ENCODE measurements around the gene LHB.
"Not testable (repeated sequence)": the region's sequence is repeated elsewhere in the genome, so short reads cannot be mapped to it uniquely, and the experiment has no call there.

The LHB gene

DNA sequence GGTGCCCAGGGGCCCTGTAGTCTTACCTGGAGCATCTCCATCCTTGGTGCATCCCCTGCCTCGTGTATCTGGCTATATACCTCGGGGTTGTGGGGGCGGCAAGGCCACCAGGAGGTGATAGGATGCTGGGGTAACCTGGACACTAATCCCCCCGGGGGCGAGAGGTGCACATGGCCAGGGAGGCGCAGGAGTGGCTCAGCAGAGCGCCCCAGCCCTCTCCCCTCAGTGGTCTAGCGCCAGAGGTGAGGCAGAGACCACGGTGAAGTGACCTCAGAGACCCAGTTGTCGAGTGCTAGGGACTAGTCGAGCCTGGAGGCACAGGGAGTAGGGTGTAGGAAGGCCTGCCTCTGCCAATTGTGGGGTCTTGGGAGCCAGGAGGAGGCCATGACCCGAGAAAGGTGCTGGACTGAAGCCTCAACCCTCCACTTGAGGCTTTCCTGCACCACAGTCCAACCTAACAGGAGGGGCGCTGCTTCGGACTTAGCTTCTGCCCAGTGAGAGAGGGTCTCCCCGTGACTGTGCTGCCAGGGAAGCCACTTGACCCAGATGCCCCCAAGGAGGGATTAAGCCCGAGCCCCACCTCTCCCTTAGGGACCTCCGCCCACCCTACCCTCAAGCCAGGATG, at the start of gene LHB:
Gene LHB, minus strand, starts transcription at position 51 of the 625 bp plus-strand sequence. Its CDS starts 10 bp downstream, at position 41.
- no peak for DNase-seq

- no peak for DNase-seq
These were observed 49.1 kb upstream of the LHB start for GRCh38 chr19:49065905-49066512.

DNA sequence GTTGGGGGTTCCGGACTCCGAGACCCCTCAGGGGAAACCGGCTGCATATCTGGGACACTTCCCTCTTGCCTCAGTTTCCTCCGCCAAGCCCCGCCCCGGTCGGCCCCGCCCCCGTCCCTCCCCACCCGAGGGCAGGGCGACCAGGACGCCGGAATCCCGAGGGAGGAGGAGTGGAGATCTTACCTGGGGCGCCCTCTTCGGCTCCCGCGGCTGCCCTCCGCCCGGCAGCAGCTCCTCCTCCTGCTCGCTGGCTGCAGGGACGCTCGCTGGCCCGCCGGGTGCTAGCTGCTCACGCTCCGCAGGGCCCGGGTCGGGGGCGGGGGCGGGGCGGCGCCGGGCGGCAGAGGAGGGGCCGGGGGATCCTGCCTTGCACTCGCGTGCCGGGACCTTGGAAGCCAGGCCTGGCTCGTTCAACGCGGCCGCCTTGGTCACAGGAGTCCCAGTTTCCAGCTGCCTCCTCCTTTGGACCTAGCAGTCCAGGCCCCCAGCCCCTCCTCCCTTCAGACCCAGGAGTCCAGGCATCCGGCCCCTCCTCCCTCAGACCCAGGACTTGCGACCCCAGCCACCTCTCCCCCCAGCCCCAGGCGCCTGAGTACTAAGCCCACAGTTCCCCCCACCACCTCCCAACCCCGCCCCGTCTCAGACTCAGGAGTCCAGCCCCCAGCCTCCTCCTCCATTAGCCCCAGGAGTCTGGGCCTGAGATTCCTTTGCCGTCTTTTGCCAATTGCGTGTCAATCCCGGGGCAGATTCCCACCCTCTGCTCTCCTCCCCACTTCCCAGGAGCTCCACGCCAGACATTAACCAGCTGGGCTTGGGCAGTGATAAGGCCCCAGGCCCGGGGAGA, 48.1 kb upstream of the LHB start, which contains the start of gene NTF4:
Gene NTF4, minus strand, starts transcription at position 51 of the 844 bp plus-strand sequence. CDS start 2,821 bp downstream, outside the sequence.
- no peak for DNase-seq

DNA sequence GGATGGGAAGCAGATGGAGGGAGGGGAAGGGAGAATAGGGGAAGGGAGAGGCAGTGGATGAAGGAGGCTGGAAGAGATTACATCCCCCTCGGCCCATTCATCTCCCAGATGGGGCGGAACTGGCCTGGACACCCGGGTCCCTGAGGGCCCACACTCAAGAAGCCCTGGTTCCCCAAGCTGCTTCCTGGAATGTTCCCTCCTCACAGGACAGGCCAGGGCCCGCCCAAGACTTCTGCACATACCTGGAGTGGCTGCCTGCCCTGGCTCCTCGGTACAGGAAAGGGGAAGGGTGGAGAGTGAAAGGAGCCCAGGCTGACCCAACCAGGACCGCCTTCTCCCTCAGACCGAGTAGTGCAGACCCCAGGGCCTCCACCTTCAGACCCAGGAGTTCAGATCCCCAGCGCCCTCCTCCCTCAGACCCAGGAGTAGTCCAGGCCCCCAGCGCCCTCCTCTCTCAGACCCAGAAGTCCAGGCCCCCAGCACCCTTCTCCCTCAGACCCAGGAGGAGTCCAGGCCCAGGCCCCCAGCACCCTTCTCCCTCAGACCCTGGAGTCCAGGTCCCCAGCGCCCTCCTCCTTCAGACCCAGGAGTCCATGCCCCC, 47.2 kb upstream of the LHB start:
- DNase-seq: no peak

GRCh38 chr19:49061445-49061844, 44.6 kb upstream of the LHB start:
- no peak for DNase-seq

GRCh38 chr19:49061000-49061399, 44.1 kb upstream of the LHB start:
- no peak for DNase-seq

DNA sequence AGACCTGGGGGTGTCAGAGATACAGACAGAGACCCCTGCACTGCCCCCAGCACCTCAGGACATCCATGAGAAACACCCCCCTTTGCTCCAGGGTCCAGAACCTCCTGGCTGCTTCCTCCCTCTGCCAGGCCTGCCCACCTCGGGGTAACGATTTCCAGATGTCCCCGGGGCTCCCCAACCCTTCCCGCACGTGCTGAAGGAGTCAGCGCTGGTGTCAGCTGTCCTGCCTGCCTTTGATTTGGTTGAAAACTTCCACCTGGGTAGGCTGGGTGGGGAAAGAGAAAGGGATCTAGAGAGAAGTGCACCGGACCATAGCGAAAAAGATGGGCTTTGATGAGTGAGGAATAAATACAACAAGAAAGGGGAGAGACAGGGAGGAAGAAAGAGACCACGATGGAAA, 42.2 kb upstream of the LHB start:
- no peak for DNase-seq

DNA sequence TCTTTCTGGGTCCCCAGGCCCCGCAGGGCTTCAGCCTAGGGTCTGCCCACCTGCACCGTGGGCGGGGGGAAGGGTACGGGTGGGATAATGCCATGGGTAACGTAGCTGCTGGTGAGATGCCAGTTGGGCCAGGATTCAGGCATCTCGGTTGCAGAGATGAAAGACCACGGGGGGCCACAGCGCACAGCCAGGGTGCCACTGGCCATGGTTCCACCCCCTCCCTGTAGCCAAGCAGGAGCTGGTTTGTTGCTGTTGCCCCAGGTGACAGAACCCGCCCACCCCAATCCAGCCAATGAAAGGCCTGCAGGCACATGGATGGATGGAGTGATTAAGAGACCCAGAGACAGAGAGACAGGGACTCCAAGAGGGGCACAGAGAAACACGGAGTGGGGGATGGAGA, 41.7 kb upstream of the LHB start:
- DNase-seq: no peak

DNA sequence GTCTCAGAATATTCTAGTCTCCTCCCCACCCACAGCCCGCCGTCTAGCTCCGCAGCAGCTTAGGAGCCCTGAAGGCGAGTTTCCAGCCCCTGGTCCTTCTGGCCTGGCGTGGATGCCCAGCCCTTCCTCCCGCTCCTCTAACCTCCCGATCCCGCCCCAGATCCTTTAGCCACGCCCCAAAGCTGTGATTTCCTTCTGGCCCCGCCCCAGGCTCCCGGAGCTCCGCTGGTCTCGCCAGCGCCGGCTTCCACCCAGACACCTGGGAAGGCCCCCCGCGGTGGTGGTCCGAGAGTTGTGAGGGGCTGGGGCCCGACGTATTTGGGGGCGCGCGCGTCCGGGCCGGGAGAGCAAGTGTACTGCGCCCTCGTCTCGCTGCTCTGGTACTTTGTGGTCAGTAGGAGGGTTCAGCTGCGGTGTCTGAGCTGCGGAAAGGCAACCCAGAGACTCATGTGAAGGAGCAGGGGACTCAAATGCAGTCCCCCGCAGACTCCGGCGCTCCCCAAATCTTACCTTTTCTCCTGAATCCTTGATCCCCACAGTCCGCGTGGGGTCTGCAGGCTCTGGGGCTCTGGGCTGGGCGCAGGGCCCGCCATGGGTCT, 40.8 kb upstream of the LHB start, which contains the start of gene CGB7:
Gene CGB7, minus strand, starts transcription at position 114 of the 599 bp plus-strand sequence. CDS start 2,374 bp downstream, outside the sequence.
- peak; percentile 54 for DNase-seq

GRCh38 chr19:49056902-49057596, 40.2 kb upstream of the LHB start:
- DNase-seq: not testable (repeated sequence)

- peak; percentile 70 for DNase-seq
These were observed 39.4 kb upstream of the LHB start for GRCh38 chr19:49056101-49056901.

GRCh38 chr19:49050376-49051033, 33.6 kb upstream of the LHB start:
- DNase-seq: not testable (repeated sequence)

DNA sequence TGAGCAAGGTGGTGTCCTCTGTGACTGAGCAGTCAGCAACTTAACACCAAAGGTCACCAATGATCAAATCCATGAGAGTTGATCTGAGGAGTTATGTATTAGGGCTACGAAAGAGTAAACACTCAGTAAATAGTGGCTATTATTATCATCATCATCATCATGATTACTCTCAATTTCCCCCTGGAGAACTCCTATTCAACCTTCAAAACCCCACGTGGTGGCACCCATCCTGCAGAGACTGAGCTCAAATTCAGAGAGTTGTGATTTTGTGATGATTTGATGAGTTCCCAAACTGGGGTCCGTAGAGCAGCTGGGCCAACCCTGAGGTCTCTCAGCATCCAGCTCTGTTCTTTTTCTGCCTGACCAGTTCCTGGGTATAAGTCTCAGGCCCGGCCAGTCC, 32.9 kb upstream of the LHB start:
- DNase-seq: not testable (repeated sequence)

DNA sequence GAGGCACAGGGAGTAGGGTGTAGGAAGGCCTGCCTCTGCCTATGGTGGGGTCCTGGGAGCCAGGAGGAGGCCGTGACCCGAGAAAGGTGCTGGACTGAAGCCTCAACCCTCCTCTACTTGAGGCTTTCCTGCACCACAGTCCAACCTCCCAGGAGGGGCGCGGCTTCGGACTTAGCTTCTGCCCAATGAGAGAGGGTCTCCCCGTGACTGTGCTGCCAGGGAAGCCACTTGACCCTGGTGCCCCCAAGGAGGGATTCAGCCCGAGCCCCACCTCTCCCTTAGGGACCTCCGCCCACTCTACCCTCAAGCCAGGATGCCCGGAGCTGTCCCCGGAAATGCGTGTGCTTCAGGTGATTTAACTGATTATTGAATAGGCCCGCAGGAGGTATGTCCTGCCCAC, 32.1 kb upstream of the LHB start, which contains the start of gene CGB8:
Gene CGB8, minus strand, starts transcription at position 101 of the 400 bp plus-strand sequence. CDS start 372 bp downstream, outside the sequence.
- not testable (repeated sequence) for DNase-seq

- not testable (repeated sequence) for DNase-seq
These were observed 26.7 kb upstream of the LHB start, which contains the start of gene CGB5 for GRCh38 chr19:49043548-49043947. Gene CGB5 (plus strand): TSS chr19:49043848. CDS start chr19:49044210, 362 bp downstream.

DNA sequence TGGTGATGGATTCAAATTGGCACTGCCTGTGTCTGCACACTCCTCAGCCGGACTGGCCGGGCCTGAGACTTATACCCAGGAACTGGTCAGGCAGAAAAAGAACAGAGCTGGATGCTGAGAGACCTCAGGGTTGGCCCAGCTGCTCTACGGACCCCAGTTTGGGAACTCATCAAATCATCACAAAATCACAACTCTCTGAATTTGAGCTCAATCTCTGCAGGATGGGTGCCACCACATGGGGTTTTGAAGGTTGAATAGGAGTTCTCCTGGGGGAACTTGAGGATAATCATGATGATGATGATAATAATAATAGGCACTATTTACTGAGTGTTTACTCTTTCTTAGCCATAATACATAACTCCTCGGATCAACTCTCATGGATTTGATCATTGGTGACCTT, 25.8 kb upstream of the LHB start:
- not testable (repeated sequence) for DNase-seq

DNA sequence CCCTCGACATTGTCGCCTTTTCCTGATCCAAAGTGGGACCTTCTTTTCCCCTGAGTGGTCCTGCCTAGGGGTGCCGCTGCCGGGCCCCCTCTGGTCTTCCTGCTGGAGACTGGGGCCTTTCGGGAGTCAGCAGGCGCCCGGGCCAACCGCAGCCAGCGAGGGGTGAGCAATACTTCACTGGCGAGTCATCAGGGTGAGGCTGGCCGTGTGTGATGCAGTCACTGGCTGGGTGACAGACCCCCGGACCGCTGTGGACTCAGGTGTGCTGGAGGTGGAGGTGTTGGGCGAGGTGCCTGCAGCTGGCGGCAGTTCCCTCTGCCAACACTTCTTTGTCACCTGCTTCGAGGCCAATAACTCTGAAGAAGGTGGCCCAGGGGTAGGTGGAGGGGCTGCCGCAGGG, 25.3 kb upstream of the LHB start:
- no peak for DNase-seq

DNA sequence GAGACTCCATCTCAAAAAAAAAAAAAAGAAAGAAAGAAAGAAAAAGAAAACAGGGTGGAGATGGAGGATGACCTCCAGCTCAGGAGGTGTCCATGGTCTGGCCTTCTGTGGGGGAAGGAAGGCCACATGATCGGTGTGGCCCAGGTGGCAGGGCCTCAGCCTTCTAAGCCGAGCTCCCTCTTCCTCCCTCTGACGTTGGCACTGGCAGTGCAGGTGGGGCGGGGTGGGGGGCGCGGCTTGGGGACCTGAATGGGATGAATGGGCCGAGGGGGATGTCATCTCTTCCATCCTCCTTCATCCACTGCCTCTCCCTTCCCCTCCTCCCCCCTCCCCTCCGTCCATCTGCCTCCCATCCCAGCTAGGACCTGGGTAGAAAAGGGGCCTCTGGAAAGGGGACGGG, 22.8 kb upstream of the LHB start:
- DNase-seq: not testable (repeated sequence)

DNA sequence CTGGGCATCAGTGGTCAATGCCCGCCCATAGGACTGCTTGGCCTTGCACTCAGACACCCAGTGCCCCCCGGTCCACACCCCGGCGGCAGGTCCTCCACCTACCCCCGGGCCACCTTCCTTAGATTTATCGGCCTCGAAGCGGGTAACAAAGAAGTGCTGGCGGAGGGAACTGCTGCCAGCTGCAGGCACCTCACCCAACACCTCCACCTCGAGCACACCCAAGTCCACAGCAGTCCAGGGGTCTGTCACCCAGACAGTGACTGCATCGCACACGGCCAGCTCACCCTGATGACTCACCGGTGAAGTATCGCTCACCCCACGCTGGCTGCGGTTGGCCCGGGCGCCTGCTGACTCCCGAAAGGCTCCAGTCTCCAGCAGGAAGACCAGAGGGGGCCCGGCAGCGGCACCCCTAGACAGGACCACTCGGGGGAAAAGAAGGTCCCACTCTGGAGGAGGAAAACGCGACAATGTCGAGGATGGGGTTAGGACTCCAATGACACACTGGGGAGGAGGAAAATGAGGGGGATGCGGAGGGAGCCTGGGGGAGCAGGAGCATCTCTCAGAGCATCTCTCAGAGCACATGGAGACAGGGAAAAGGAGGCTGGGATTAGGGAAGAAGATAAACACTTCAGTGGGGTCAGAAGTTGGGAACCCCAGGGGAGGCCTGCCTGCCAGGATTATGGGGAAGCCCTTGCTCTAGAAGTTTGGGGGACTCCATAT, 21.8 kb upstream of the LHB start:
- DNase-seq: not testable (repeated sequence)

DNA sequence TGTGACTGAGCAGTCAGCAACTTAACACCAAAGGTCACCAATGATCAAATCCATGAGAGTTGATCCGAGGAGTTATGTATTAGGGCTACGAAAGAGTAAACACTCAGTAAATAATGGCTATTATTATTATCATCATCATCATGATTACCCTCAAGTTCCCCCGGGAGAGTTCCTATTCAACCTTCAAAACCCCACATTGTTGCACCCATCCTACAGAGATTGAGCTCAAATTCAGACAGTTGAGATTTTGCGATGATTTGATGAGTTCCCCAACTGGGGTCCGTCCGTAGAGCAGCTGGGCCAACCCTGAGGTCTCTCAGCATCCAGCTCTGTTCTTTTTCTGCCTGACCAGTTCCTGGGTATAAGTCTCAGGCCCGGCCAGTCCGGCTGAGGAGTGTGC, 21.2 kb upstream of the LHB start:
- DNase-seq: not testable (repeated sequence)
